SK-N-SH (cell line): ENCODE measurements around the gene PRRT4.

Source experiments
- EP300 ChIP-seq, 2 experiments: IDR thresholded peaks; 2 replicates each; pipeline versions ENCODE4 v1.4.0 to v1.6.1; 2012; ENCODE audit warnings: borderline replicate concordance in 1 of 2, low read depth in 1 of 2, low read length in 1 of 2
- EZH2phosphoT487 ChIP-seq: fragments of 200-600 bp; sonication (generic); IDR thresholded peaks from 2 replicates; pipeline ENCODE4 v1.6.1; 2017; ENCODE audit warnings: low read depth, mixed run types, mild to moderate bottlenecking, antibody characterized with exemption, moderate library complexity, borderline replicate concordance
- FOXJ3 ChIP-seq: sonication (generic); formaldehyde crosslinking; IDR thresholded peaks from 2 replicates; pipeline ENCODE4 v1.5.1; 2020; ENCODE audit warnings: mild to moderate bottlenecking, missing genetic modification reagents
- FOXM1 ChIP-seq: IDR thresholded peaks from 2 replicates; pipeline ENCODE4 v1.4.0; 2012; ENCODE audit warnings: low read depth, mild to moderate bottlenecking
- GABPA ChIP-seq: IDR thresholded peaks from 2 replicates; pipeline ENCODE4 v1.4.0; 2012; ENCODE audit warnings: low read depth, mild to moderate bottlenecking
- MXI1 ChIP-seq: IDR thresholded peaks from 2 replicates; pipeline ENCODE4 v1.6.1; 2012; ENCODE audit warnings: mild to moderate bottlenecking, low read depth, low read length, improper control_type of control experiment
- POLR2AphosphoS5 ChIP-seq: IDR thresholded peaks from 2 replicates; pipeline ENCODE4 v1.6.1; 2012; ENCODE audit warnings: low read depth, low read length
- RAD21 ChIP-seq: IDR thresholded peaks from 2 replicates; pipeline ENCODE4 v1.6.1; 2012; ENCODE audit warnings: mild to moderate bottlenecking, low read length
- RCOR1 ChIP-seq: fragments of 150-350 bp; IDR thresholded peaks from 2 replicates; pipeline ENCODE4 v1.6.1; 2017; ENCODE audit warnings: antibody characterized with exemption, low read length
- SIN3A ChIP-seq: IDR thresholded peaks from 2 replicates; pipeline ENCODE4 v1.6.1; 2012; ENCODE audit warnings: low read depth, mild to moderate bottlenecking, low read length, moderate library complexity, borderline replicate concordance
- TAF1 ChIP-seq: IDR thresholded peaks from 2 replicates; pipeline ENCODE4 v1.6.1; 2012; ENCODE audit warnings: low read depth, mild to moderate bottlenecking, low read length, moderate library complexity, borderline replicate concordance
- TF ChIP-seq, protein P1 (sequence below): fragments of 200-600 bp; sonication (generic); IDR thresholded peaks from 2 replicates; pipeline ENCODE4 v1.6.1; 2017; ENCODE audit warnings: antibody characterized with exemption, mild to moderate bottlenecking, moderate library complexity
- TF ChIP-seq, protein P2 (sequence below): IDR thresholded peaks from 2 replicates; pipeline ENCODE4 v1.4.0; 2012; ENCODE audit warnings: low read depth
- TF ChIP-seq, protein P3 (sequence below): fragments of 150-350 bp; IDR thresholded peaks from 2 replicates; pipeline ENCODE4 v1.6.1; 2017; ENCODE audit warnings: antibody characterized with exemption, low read length, low read depth, borderline replicate concordance

DNA sequence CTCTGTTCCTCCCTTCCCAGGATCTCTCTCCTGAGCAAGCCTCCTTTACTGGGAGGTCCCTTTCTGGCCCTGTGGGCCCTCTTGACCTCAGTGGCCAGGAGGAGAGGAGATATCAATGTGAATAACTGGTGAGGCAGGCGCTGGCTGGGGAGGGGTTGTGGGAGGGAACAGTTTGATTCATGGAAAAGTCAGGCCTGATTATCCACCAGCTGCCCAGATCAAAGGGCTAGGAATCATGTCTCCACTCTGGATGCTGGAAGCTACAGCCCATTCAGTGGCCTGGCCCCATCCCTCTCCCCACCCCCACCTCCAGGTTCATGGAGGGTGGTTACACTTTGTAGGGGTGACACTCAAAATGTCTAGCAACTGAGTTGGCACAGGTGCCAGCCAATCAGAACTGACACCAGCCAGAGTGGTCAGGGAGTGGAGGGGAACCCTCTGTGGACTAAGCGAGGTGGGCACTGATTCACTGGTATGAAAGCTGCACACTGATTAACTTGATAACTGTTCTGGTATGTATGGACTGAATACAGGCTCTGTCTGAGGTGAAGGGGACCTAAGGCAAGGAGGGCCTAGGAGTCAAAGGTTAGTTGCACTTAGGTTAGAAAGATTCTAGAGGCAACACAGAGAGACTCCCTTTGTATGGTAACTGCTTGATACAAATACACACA, 4.8 kb downstream of the PRRT4 start:
- TF ChIP-seq, protein P1, sequence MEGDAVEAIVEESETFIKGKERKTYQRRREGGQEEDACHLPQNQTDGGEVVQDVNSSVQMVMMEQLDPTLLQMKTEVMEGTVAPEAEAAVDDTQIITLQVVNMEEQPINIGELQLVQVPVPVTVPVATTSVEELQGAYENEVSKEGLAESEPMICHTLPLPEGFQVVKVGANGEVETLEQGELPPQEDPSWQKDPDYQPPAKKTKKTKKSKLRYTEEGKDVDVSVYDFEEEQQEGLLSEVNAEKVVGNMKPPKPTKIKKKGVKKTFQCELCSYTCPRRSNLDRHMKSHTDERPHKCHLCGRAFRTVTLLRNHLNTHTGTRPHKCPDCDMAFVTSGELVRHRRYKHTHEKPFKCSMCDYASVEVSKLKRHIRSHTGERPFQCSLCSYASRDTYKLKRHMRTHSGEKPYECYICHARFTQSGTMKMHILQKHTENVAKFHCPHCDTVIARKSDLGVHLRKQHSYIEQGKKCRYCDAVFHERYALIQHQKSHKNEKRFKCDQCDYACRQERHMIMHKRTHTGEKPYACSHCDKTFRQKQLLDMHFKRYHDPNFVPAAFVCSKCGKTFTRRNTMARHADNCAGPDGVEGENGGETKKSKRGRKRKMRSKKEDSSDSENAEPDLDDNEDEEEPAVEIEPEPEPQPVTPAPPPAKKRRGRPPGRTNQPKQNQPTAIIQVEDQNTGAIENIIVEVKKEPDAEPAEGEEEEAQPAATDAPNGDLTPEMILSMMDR = no peak
- no peak for TF ChIP-seq POLR2AphosphoS5
- TF ChIP-seq, protein P2, sequence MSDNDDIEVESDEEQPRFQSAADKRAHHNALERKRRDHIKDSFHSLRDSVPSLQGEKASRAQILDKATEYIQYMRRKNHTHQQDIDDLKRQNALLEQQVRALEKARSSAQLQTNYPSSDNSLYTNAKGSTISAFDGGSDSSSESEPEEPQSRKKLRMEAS = no peak
- peak in 1 of 2 experiments; percentile 94; a peak in 2 of 4 replicates for TF ChIP-seq EP300 (IDR thresholded peaks at IDR 0.05; ENCODE audit: borderline replicate concordance in 1 of 2, low read depth in 1 of 2, low read length in 1 of 2)
- TF ChIP-seq EZH2phosphoT487 = no peak
- TF ChIP-seq FOXM1 = no peak
- TF ChIP-seq, protein P3, sequence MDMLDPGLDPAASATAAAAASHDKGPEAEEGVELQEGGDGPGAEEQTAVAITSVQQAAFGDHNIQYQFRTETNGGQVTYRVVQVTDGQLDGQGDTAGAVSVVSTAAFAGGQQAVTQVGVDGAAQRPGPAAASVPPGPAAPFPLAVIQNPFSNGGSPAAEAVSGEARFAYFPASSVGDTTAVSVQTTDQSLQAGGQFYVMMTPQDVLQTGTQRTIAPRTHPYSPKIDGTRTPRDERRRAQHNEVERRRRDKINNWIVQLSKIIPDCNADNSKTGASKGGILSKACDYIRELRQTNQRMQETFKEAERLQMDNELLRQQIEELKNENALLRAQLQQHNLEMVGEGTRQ = no peak
- no peak for TF ChIP-seq GABPA
- TF ChIP-seq FOXJ3 (CRISPR knock-in tag) = no peak
- peak; percentile 78 for TF ChIP-seq RCOR1
- no peak for TF ChIP-seq SIN3A
- peak; percentile 70; the same call in 1 of the 2 replicates for TF ChIP-seq MXI1
- TF ChIP-seq TAF1 = no peak
- TF ChIP-seq RAD21 = peak; percentile 13; the same call in 1 of the 2 replicates
